GM12891 (cell line): Measurements from ENCODE around the gene LCLAT1.

Source experiments
- POLR2A ChIP-seq: IDR thresholded peaks from 2 replicates; pipeline ENCODE4 v1.6.1; 2011; ENCODE audit warnings: low read depth, low read length, control low read depth
- POLR2AphosphoS5 ChIP-seq: IDR thresholded peaks from 2 replicates; pipeline ENCODE4 v1.6.1; 2011; ENCODE audit warnings: low read depth, low read length, control low read depth
- SPI1 ChIP-seq: IDR thresholded peaks from 2 replicates; pipeline ENCODE4 v1.6.1; 2011; ENCODE audit warnings: low read depth, low read length, control low read depth

DNA sequence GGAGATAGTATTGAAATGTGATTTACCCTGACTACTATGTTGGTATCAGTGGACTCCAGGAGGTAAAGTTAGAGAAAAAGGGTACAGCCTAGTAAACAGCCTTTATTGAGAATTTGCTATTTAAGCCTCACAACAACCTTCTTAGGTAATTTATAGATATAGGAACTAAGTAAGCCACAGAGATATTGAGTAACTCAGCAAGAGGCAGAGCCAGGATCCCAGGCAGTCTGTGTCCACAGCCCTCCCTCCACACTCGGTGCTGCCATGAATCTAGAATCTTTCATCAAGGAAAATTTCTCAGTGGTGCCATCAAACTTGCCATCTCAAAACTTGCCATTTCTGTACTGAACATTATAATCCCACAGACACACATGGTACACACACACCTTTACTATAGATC lies 189.3 kb downstream of the LCLAT1 start:
- TF ChIP-seq POLR2A (no peak), POLR2AphosphoS5 (no peak), SPI1 (no peak)
